Suprapubic skin (tissue), 4 donors: ENCODE data around the gene MAD2L1BP. TPM values are rescaled to one million over a fixed set of nuclear protein-coding genes. Genes with fewer than 3 reads are reported as not detected.
A peak's percentile ranks its signal among the peaks of the same experiment; 100 is the strongest.
"Not testable (repeated sequence)": the region's sequence is repeated elsewhere in the genome, so short reads cannot be mapped to it uniquely, and the experiment has no call there.

Source experiments
- DNase-seq, 2 donors: peaks; one replicate each; pipeline ENCODE4 v3.0.0-alpha.2; 2019; ENCODE audit warnings: low spot score in 2 of 2
- H3K27ac ChIP-seq: fragments of 200-600 bp; sonication (generic); one replicate; pipeline ENCODE4 v1.5.1; 2019
- H3K27me3 ChIP-seq: fragments of 200-600 bp; sonication (generic); one replicate; pipeline ENCODE4 v1.5.1; 2019
- H3K36me3 ChIP-seq: fragments of 200-600 bp; sonication (generic); one replicate; pipeline ENCODE4 v1.5.1; 2019
- H3K4me1 ChIP-seq: fragments of 200-600 bp; sonication (generic); one replicate; pipeline ENCODE4 v1.5.1; 2019
- H3K4me3 ChIP-seq: fragments of 200-600 bp; sonication (generic); one replicate; pipeline ENCODE4 v1.5.1; 2019; ENCODE audit warnings: mild to moderate bottlenecking
- H3K9me3 ChIP-seq: fragments of 200-600 bp; sonication (generic); one replicate; pipeline ENCODE4 v1.5.1; 2019
- EP300 ChIP-seq: sonication (generic); formaldehyde crosslinking; IDR thresholded peaks from one replicate; pipeline ENCODE4 v1.6.1; 2017; ENCODE audit warnings: antibody characterized with exemption
- POLR2A ChIP-seq, 2 donors: fragments of 450-650 bp; IDR thresholded peaks; one replicate each; pipeline ENCODE4 v1.6.1; 2017; ENCODE audit warnings: antibody characterized with exemption in 2 of 2, mild to moderate bottlenecking in 2 of 2, moderate library complexity in 2 of 2
- POLR2AphosphoS5 ChIP-seq, 3 donors: sonication (generic); formaldehyde crosslinking; IDR thresholded peaks; one replicate each; pipeline ENCODE4 v1.6.1; 2017; ENCODE audit warnings: antibody characterized with exemption in 3 of 3
- WGBS: methylation state at CpG from one replicate; pipeline ENCODE4 v1.1.5; 2018; 5-methylcytosine and 5-hydroxymethylcytosine counted together
- total RNA-seq, 4 donors: library from RNA; depleted of rRNA; stranded (reverse); fragments of >200 nt; gene quantifications; one replicate each; pipeline ENCODE4 v1.1.0, GENCODE V29; 2016
- TF ChIP-seq, protein P1 (sequence below), 2 donors: fragments of 200-600 bp in 1 of 2; fragments of 450-650 bp in 1 of 2; sonication (generic) in 1 of 2; IDR thresholded peaks; one replicate each; pipeline ENCODE4 v1.5.1; 2016 to 2019; ENCODE audit warnings: antibody characterized with exemption in 2 of 2, mild to moderate bottlenecking in 1 of 2, moderate library complexity in 1 of 2

MAD2L1BP gene
- total RNA-seq, 4 donors from 2014 or later = 35.4 to 63.1 (median 49.7) TPM

DNA sequence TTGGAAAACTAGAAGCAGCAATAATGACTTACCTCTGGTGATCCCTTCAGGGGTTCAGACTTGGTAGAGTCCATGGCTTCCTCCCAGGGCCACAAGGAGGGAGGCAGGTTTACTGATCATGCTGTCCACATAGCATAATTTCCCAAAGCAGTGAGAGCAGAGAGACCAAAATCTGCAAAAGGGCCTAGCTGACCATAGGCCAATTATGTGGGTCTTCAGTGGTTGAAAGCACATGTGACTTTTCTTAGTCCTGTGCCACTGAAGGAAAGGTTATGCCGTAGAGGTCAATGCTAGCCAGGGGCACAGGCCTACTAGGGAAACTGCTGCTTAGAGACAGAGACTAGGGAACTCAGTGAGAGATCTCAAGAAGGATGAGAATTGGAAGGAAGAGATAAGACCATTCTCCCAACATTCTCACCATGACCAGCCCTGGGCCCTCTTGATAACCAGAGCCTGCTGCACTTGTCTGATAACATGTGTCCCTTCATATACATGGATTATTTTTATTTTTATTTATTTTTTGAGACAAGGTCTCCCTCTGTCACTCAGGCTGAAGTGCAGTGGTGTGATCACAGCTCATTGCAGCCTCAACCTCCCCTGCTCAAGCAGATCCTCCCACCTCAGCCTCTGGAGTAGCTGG, 4.5 kb upstream of the MAD2L1BP start:
- Histone ChIP-seq H3K9me3 (no peaks in the 10 kb centered on the region), H3K4me1 (peaks cover 36% of the 10 kb centered on the region), H3K27ac (no peak overlapping the region), H3K27me3 (no peaks in the 10 kb centered on the region), H3K36me3 (peaks cover 2% of the 10 kb centered on the region), H3K4me3 (no peak overlapping the region)
- no peak for TF ChIP-seq POLR2A (IDR thresholded peaks at IDR 0.05)
- no peak for TF ChIP-seq POLR2AphosphoS5 (IDR thresholded peaks at IDR 0.05)
- TF ChIP-seq, protein P1, sequence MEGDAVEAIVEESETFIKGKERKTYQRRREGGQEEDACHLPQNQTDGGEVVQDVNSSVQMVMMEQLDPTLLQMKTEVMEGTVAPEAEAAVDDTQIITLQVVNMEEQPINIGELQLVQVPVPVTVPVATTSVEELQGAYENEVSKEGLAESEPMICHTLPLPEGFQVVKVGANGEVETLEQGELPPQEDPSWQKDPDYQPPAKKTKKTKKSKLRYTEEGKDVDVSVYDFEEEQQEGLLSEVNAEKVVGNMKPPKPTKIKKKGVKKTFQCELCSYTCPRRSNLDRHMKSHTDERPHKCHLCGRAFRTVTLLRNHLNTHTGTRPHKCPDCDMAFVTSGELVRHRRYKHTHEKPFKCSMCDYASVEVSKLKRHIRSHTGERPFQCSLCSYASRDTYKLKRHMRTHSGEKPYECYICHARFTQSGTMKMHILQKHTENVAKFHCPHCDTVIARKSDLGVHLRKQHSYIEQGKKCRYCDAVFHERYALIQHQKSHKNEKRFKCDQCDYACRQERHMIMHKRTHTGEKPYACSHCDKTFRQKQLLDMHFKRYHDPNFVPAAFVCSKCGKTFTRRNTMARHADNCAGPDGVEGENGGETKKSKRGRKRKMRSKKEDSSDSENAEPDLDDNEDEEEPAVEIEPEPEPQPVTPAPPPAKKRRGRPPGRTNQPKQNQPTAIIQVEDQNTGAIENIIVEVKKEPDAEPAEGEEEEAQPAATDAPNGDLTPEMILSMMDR (IDR thresholded peaks at IDR 0.05) = no peak
- no peak for TF ChIP-seq EP300
- WGBS = 100% methylated on average over 1 of the region's 1 CpG
- no peak for DNase-seq

DNA sequence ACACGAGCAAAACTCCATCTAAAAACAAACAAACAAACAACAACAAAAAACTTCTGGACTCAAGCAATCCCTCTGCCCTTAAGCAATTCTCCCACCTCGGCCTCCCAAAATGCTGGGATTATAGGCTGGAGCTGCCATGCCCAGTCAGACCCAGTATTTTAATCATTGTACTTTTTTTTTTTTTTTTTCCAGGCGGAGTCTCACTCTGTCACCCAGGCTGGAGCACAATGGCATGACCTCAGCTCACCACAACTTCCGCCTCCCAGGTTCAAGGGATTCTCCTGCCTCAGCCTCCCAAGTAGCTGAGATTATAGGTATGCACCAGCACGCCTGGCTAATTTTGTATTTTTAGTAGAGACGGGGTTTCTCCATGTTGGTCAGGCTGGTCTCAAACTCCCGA, 2.6 kb upstream of the MAD2L1BP start:
- H3K9me3 ChIP-seq, H3K4me3 ChIP-seq, H3K27me3 ChIP-seq, H3K36me3 ChIP-seq, H3K27ac ChIP-seq, DNase-seq: not testable (repeated sequence)
- 93% methylated on average over 7 of the region's 7 CpGs for WGBS
- H3K4me1 ChIP-seq = peaks cover 41% of the 10 kb centered on the region

DNA sequence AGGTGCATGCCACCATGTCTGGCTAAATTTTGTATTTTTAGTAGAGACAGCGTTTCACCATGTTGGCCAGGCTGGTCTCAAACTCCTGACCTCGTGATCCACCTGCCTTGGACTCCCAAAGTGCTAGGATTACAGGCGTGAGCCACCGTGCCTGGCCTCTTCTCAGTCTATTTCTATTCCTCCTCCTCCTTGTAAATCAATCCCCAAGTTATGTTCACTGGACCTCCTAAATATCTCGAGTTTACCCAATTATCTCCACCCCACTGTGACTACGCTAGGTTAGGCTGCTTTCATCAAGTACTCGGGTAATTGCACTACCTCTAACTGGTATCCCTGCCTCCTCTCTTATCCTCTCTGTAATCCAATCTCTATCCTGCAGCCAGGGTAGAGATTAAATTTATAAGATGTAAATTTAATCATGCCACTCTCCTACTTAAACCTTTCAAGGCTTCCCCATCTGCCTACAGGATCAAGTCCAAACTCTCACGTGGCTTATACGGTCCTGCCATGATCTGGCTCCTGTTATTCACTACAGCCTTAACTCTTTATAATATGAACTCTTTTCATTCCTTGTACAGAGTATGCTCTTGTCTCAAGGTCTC, 837 bp upstream of the MAD2L1BP start:
- no peak for DNase-seq
- WGBS = 72% methylated on average over 9 of the region's 9 CpGs
- Histone ChIP-seq H3K36me3 (peaks cover 10% of the 10 kb centered on the region), H3K27me3 (no peaks in the 10 kb centered on the region), H3K4me3 (no peak overlapping the region), H3K4me1 (peaks cover 45% of the 10 kb centered on the region), H3K27ac (no peak overlapping the region), H3K9me3 (no peaks in the 10 kb centered on the region)
- TF ChIP-seq POLR2A (IDR thresholded peaks at IDR 0.05) (no peak), POLR2AphosphoS5 (IDR thresholded peaks at IDR 0.05) (no peak), EP300 (no peak)
- TF ChIP-seq, protein P1 (IDR thresholded peaks at IDR 0.05) = no peak

DNA sequence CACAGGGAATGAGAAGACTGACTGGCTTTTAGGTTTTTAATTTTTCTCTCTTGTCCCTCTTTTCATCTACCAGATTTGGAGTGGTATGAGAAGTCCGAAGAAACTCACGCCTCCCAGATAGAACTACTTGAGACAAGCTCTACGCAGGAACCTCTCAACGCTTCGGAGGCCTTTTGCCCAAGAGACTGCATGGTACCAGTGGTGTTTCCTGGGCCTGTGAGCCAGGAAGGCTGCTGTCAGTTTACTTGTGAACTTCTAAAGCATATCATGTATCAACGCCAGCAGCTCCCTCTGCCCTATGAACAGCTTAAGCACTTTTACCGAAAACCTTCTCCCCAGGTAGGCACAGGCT, 644 bp downstream of the MAD2L1BP start:
- Histone ChIP-seq H3K27ac (peak overlapping the region; percentile 90), H3K4me3 (peak overlapping the region; percentile 88), H3K9me3 (no peaks in the 10 kb centered on the region), H3K27me3 (no peaks in the 10 kb centered on the region), H3K4me1 (peaks cover 38% of the 10 kb centered on the region), H3K36me3 (peaks cover 22% of the 10 kb centered on the region)
- no peak for DNase-seq
- no peak for TF ChIP-seq POLR2AphosphoS5 (IDR thresholded peaks at IDR 0.05)
- TF ChIP-seq EP300 = no peak
- TF ChIP-seq, protein P1 (IDR thresholded peaks at IDR 0.05) = no peak
- no peak for TF ChIP-seq POLR2A (IDR thresholded peaks at IDR 0.05)
- WGBS = 15% methylated on average over 7 of the region's 7 CpGs

DNA sequence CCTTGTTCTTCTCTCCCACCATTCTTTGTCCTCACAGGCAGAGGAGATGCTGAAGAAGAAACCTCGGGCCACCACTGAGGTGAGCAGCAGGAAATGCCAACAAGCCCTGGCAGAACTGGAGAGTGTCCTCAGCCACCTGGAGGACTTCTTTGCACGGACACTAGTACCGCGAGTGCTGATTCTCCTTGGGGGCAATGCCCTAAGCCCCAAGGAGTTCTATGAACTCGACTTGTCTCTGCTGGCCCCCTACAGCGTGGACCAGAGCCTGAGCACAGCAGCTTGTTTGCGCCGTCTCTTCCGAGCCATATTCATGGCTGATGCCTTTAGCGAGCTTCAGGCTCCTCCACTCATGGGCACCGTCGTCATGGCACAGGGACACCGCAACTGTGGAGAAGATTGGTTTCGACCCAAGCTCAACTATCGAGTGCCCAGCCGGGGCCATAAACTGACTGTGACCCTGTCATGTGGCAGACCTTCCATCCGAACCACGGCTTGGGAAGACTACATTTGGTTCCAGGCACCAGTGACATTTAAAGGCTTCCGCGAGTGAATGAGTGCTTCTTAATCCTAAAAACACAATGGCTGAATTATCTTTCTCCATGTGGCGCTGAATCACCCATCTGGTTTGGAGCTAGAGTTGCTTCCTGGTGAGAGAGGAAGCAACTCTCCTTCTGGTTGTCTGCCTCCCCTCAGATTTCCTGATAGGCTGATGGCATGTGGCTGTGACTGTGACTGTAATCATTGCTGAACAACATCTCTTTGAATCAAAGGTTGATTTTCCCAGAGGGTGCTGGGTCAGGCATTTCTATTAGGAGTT, 4.6 kb downstream of the MAD2L1BP start:
- TF ChIP-seq, protein P1 (IDR thresholded peaks at IDR 0.05) = no peak
- TF ChIP-seq EP300 (no peak), POLR2A (IDR thresholded peaks at IDR 0.05) (no peak), POLR2AphosphoS5 (IDR thresholded peaks at IDR 0.05) (no peak)
- DNase-seq = no peak
- peaks cover 38% of the 10 kb centered on the region for H3K4me1 ChIP-seq
- WGBS = 87% methylated on average over 16 of the region's 21 CpGs
- H3K9me3 ChIP-seq = no peaks in the 10 kb centered on the region
- peaks cover 29% of the 10 kb centered on the region for H3K36me3 ChIP-seq
- no peak overlapping the region for H3K4me3 ChIP-seq
- peak overlapping the region; percentile 7 for H3K27ac ChIP-seq
- no peaks in the 10 kb centered on the region for H3K27me3 ChIP-seq
